ENCODE measurements around the gene ONECUT3. TPM values are rescaled to one million over a fixed set of nuclear protein-coding genes. Genes with fewer than 3 reads are reported as not detected.

ONECUT3 gene
- total and polyA plus RNA-seq, 2 donors (not counting 3 experiments of a cell fraction or from before 2014, with no cell fraction given): not detected

DNA sequence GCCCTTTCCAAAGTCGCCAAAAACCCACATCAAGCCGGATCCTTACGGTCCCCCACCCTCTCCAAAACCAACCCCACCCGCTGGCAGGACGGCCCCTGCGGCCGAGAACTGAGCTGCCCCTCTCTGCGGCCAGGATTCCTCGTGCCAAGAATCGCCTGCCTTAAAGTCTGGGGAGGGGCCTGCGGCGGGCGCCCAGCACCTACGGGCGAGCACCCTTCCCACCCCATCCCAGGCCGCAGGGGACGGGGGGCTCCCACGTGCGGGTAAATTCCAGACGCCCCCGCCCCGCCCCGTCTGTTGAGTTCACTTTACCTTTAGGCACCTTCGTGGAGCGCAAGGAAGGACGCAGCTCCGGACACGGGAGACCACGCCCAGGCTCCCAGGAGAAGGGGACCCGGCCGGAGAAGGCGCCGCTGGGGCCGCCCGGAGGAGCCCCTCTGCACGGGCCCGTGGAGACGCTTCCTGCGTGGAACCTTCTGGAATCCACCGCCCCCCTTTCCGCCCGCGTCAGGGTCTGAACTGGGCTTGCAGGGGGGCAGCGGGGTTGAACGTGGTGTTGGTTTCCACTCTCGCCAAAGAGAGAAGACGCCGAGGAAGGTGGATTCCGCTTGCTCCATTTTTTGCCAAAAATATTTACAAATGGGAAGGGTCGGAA, 22.8 kb downstream of the ONECUT3 start:
- H3K36me3 ChIP-seq (ENCODE audit: control insufficient read depth in 2 of 2, extremely low read depth in 1 of 2, insufficient read depth in 2 of 2, low read length in 2 of 2): no peaks in the 10 kb centered on the region
- no peaks in the 10 kb centered on the region for H3K79me2 ChIP-seq (ENCODE audit: control insufficient read depth, insufficient read depth, low read length)
- dilution Hi-C loops (cut with MboI; ENCODE audit: extremely low pct_ligation_motif_present, low sequenced_read_pairs): no loop called here
- H3K4me2 ChIP-seq (ENCODE audit: insufficient read depth, low read length): no peak overlapping the region
- no peaks in the 10 kb centered on the region for H3K4me1 ChIP-seq (ENCODE audit: control insufficient read depth, extremely low read depth, insufficient read depth, low read length)
- no peak overlapping the region for H3K4me3 ChIP-seq (replicated peaks in 1 of 3; ENCODE audit: insufficient read depth in 1 of 3, low read depth in 1 of 3, low read length in 3 of 3)
- no peak for TF ChIP-seq POLR2AphosphoS5 (IDR thresholded peaks at IDR 0.05; ENCODE audit: insufficient read depth, low read depth, low read length)
- peak; percentile 89 for TF ChIP-seq EZH2 (IDR thresholded peaks at IDR 0.05; ENCODE audit: borderline replicate concordance, low read depth, low read length, severe bottlenecking)
- no peak for TF ChIP-seq GATA2 (IDR thresholded peaks at IDR 0.05; ENCODE audit: insufficient read depth, insufficient read length, low read depth, low read length)
- no peak overlapping the region for H2AFZ ChIP-seq (ENCODE audit: low read depth, low read length)
- FAIRE-seq (no peak), DNase-seq (ENCODE audit: low read depth, low spot score) (no peak)
- POLR2A ChIA-PET: no interaction called here
- peaks cover 28 to 34% of the 10 kb centered on the region in 2 experiments for H3K27me3 ChIP-seq (ENCODE audit: control insufficient read depth in 2 of 2, insufficient read depth in 2 of 2, low read length in 2 of 2)
- no TSS peak for BruUV-seq (replicated peaks)
- CTCF ChIA-PET: interaction anchor here (1.4 to 1.6 kb wide), 2 partner anchors 50 to 230 kb away, joined by 4 to 8 read pairs; no protein-coding TSS in a partner anchor
- no peak overlapping the region for H3K9ac ChIP-seq (replicated peaks; ENCODE audit: extremely low read depth, insufficient read depth, low read length)
- no peak overlapping the region for H3K27ac ChIP-seq (ENCODE audit: insufficient read depth, low read depth, low read length)
- H3K9me3 ChIP-seq (replicated peaks; ENCODE audit: control insufficient read depth, insufficient read depth, low read length): no peaks in the 10 kb centered on the region
- no peaks in the 10 kb centered on the region for H4K20me1 ChIP-seq (replicated peaks; ENCODE audit: control insufficient read depth, extremely low read depth, insufficient read depth, low read length)
- intact Hi-C loops (cut with micrococcal nuclease): loop anchor here (1.0 to 5.0 kb wide), 2 partner anchors 19 to 36 kb away; partner anchors contain the start of gene ATP8B3
- H3K9me1 ChIP-seq (replicated peaks; ENCODE audit: control insufficient read depth, extremely low read depth, insufficient read depth, low read length): no peaks in the 10 kb centered on the region

DNA sequence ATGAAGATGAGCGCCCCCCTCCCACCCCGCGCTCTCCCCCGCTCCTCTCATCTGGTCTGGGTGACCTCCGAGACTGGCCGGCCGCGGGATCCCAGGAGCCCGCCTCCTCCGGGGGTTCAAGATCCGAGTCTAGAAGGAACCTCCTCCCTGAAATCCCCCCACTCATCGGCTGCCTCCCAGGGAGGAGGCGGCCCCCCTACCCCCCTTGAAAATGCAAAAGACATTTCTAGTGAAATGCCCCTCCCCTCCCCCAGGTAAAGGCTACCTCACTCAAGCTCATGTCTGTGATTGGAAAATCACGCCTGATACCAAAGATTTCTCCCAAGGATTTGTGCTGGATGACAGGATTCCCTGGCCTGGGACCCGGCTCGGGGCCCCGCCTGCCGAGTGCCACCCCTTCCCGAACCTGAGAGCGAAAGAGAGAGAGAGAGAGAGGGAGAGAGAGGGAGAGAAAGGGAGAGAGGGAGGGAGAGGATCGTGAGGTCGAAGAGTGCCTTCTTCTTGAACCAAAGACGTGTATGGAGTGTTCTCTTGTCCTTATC, 23.4 kb downstream of the ONECUT3 start:
- intact Hi-C loops (cut with micrococcal nuclease) (loop anchor here (5.0 kb wide), 1 partner anchor 36 kb away; the partner anchor contains the start of gene ATP8B3), dilution Hi-C loops (cut with MboI; ENCODE audit: extremely low pct_ligation_motif_present, low sequenced_read_pairs) (no loop called here)
- Histone ChIP-seq H3K9ac (replicated peaks; ENCODE audit: extremely low read depth, insufficient read depth, low read length) (no peak overlapping the region), H3K27me3 (ENCODE audit: control insufficient read depth in 2 of 2, insufficient read depth in 2 of 2, low read length in 2 of 2) (peaks cover 28 to 34% of the 10 kb centered on the region in 2 experiments), H4K20me1 (replicated peaks; ENCODE audit: control insufficient read depth, extremely low read depth, insufficient read depth, low read length) (no peaks in the 10 kb centered on the region), H3K36me3 (ENCODE audit: control insufficient read depth in 2 of 2, extremely low read depth in 1 of 2, insufficient read depth in 2 of 2, low read length in 2 of 2) (no peaks in the 10 kb centered on the region), H3K4me1 (ENCODE audit: control insufficient read depth, extremely low read depth, insufficient read depth, low read length) (no peaks in the 10 kb centered on the region), H3K27ac (ENCODE audit: insufficient read depth, low read depth, low read length) (no peak overlapping the region), H3K4me3 (replicated peaks in 1 of 3; ENCODE audit: insufficient read depth in 1 of 3, low read depth in 1 of 3, low read length in 3 of 3) (no peak overlapping the region), H3K9me1 (replicated peaks; ENCODE audit: control insufficient read depth, extremely low read depth, insufficient read depth, low read length) (no peaks in the 10 kb centered on the region), H2AFZ (ENCODE audit: low read depth, low read length) (no peak overlapping the region), H3K9me3 (replicated peaks; ENCODE audit: control insufficient read depth, insufficient read depth, low read length) (no peaks in the 10 kb centered on the region), H3K4me2 (ENCODE audit: insufficient read depth, low read length) (no peak overlapping the region), H3K79me2 (ENCODE audit: control insufficient read depth, insufficient read depth, low read length) (no peaks in the 10 kb centered on the region)
- FAIRE-seq (no peak), DNase-seq (ENCODE audit: low read depth, low spot score) (no peak)
- peak; percentile 85 for TF ChIP-seq EZH2 (IDR thresholded peaks at IDR 0.05; ENCODE audit: borderline replicate concordance, low read depth, low read length, severe bottlenecking)
- TF ChIP-seq, protein P1, sequence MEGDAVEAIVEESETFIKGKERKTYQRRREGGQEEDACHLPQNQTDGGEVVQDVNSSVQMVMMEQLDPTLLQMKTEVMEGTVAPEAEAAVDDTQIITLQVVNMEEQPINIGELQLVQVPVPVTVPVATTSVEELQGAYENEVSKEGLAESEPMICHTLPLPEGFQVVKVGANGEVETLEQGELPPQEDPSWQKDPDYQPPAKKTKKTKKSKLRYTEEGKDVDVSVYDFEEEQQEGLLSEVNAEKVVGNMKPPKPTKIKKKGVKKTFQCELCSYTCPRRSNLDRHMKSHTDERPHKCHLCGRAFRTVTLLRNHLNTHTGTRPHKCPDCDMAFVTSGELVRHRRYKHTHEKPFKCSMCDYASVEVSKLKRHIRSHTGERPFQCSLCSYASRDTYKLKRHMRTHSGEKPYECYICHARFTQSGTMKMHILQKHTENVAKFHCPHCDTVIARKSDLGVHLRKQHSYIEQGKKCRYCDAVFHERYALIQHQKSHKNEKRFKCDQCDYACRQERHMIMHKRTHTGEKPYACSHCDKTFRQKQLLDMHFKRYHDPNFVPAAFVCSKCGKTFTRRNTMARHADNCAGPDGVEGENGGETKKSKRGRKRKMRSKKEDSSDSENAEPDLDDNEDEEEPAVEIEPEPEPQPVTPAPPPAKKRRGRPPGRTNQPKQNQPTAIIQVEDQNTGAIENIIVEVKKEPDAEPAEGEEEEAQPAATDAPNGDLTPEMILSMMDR (IDR thresholded peaks at IDR 0.05; ENCODE audit: extremely low read depth in 1 of 2, insufficient read depth in 1 of 2, low read depth in 1 of 2, low read length in 2 of 2): no peak
- BruUV-seq (replicated peaks): no TSS peak
- CTCF ChIA-PET: interaction anchor here (0.6 to 1.6 kb wide), 3 partner anchors 49 to 231 kb away, joined by 3 to 8 read pairs (median 4); no protein-coding TSS in a partner anchor
- POLR2A ChIA-PET: no interaction called here
